GM19468 (cell line): ENCODE results near the gene OR4D2.
"Not testable (repeated sequence)": the region's sequence is repeated elsewhere in the genome, so short reads cannot be mapped to it uniquely, and the experiment has no call there.

Experiments used
- ATAC-seq: cut with Tn5 transposase; IDR thresholded peaks from one replicate; pipeline ENCODE4 v1.9.1; 2021; ENCODE audit warnings: mild to moderate bottlenecking, moderate library complexity, moderate number of reproducible peaks; ENCODE audit not compliant: unreplicated experiment; ENCODE audit errors: extremely low read depth

Gene OR4D2

GRCh38 chr17:58166682-58167081 lies at the start of gene OR4D2:
OR4D2 (plus strand) TSS chr17:58166982; CDS start chr17:58169656, 2,674 bp downstream.
- ATAC-seq = no peak

GRCh38 chr17:58117382-58117781 lies 49.4 kb upstream of the OR4D2 start:
- ATAC-seq = no peak

- no peak for ATAC-seq
These were observed 47.3 kb upstream of the OR4D2 start for GRCh38 chr17:58119491-58119890.

- ATAC-seq = no peak
These were observed 46.5 kb upstream of the OR4D2 start for GRCh38 chr17:58120195-58120822.

GRCh38 chr17:58121925-58122324 lies 44.9 kb upstream of the OR4D2 start:
- no peak for ATAC-seq

- ATAC-seq = no peak
These were observed 38.9 kb upstream of the OR4D2 start for GRCh38 chr17:58127846-58128245.

GRCh38 chr17:58132697-58133096 lies 34.1 kb upstream of the OR4D2 start:
- not testable (repeated sequence) for ATAC-seq

GRCh38 chr17:58136669-58137279 lies 30.0 kb upstream of the OR4D2 start:
- no peak for ATAC-seq

GRCh38 chr17:58141505-58141904 lies 25.3 kb upstream of the OR4D2 start:
- no peak for ATAC-seq

- not testable (repeated sequence) for ATAC-seq
These were observed 23.4 kb upstream of the OR4D2 start for GRCh38 chr17:58143335-58143734.

- ATAC-seq = no peak
These were observed 22.0 kb upstream of the OR4D2 start for GRCh38 chr17:58144801-58145200.

GRCh38 chr17:58147930-58148434 lies 18.8 kb upstream of the OR4D2 start, which contains the start of gene OR4D1:
OR4D1 (plus strand) TSS chr17:58148384; CDS start chr17:58155154, 6,770 bp downstream.
- no peak for ATAC-seq

GRCh38 chr17:58148609-58149008 lies 18.2 kb upstream of the OR4D2 start:
- ATAC-seq = no peak

GRCh38 chr17:58150394-58150793 lies 16.4 kb upstream of the OR4D2 start:
- no peak for ATAC-seq

- no peak for ATAC-seq
These were observed 13.7 kb upstream of the OR4D2 start for GRCh38 chr17:58153046-58153445.

GRCh38 chr17:58153671-58154070 lies 13.1 kb upstream of the OR4D2 start:
- ATAC-seq = no peak

- no peak for ATAC-seq
These were observed 9.7 kb upstream of the OR4D2 start for GRCh38 chr17:58156839-58157803.

- no peak for ATAC-seq
These were observed 8.6 kb upstream of the OR4D2 start for GRCh38 chr17:58158181-58158580.

GRCh38 chr17:58161566-58161965 lies 5.2 kb upstream of the OR4D2 start:
- ATAC-seq = no peak

- ATAC-seq = no peak
These were observed 801 bp upstream of the OR4D2 start for GRCh38 chr17:58165981-58166380.

- ATAC-seq = no peak
These were observed 3.8 kb downstream of the OR4D2 start for GRCh38 chr17:58170622-58171021.
